GM12878 (cell line): ENCODE data around the gene CYP1A1. TPM values are rescaled to one million over a fixed set of nuclear protein-coding genes. Genes with fewer than 3 reads are reported as not detected.

Experiments
- ATAC-seq: fragments of 200-7000 bp; cut with Tn5 transposase; 3 replicates; pipeline ENCODE4 v1.9.1; 2020; ENCODE audit warnings: mild to moderate bottlenecking, moderate library complexity
- BruUV-seq: library from RNA; stranded (reverse); fragments of 400-500 nt; replicated peaks from 2 replicates; lab custom pipeline; 2021; lab: Mats Ljungman, UMichigan
- CTCF ChIA-PET: fragments of 300-600 bp; sonication (Branson Sonifier 250); formaldehyde crosslinking; extraction: SDS; loops from one replicate; lab custom pipeline; 2021; ENCODE audit warnings: inconsistent platforms; lab: Yijun Ruan, JAX
- POLR2A ChIA-PET: fragments of 350-600 bp; formaldehyde crosslinking; extraction: SDS; loops from one replicate; lab custom pipeline; 2021; ENCODE audit warnings: inconsistent platforms; lab: Charles Lee
- RAD21 ChIA-PET: fragments of 300-600 bp; sonication (Branson Sonifier 250); formaldehyde crosslinking; loops from one replicate; lab custom pipeline; 2023; ENCODE audit warnings: antibody characterized with exemption; ENCODE audit not compliant: unreplicated experiment; lab: Charles Lee
- SMC1A ChIA-PET: fragments of 300-600 bp; sonication (Branson Sonifier 250); formaldehyde crosslinking; loops from one replicate; lab custom pipeline; 2023; ENCODE audit not compliant: unreplicated experiment, uncharacterized antibody; lab: Charles Lee
- DNase-seq: peaks from one replicate; pipeline ENCODE4 v3.0.0-alpha.2; 2011; ENCODE audit warnings: low read depth, low spot score
- FAIRE-seq: peaks from 3 replicates; lab custom pipeline; 2011; peaks lifted over from hg19 to GRCh38; lab: Jason Lieb, UNC
- H2AFZ ChIP-seq: 2 replicates; pipeline ENCODE4 v1.6.0; 2011; ENCODE audit warnings: low read depth, low read length, control low read depth; ENCODE audit not compliant: control insufficient read depth
- H3K27ac ChIP-seq: 2 replicates; pipeline ENCODE4 v1.5.1; 2011; ENCODE audit warnings: control low read depth; ENCODE audit not compliant: control insufficient read depth, insufficient read depth
- H3K27me3 ChIP-seq, 2 experiments: replicated peaks in 1 of 2; 2 replicates each; pipeline versions ENCODE4 v1.6.0 to v1.6.1; 2011; ENCODE audit warnings: low read length in 1 of 2; ENCODE audit not compliant: control insufficient read depth in 2 of 2, insufficient read depth in 2 of 2
- H3K36me3 ChIP-seq, 2 experiments: 2 replicates each; pipeline ENCODE4 v1.5.1; 2011; ENCODE audit warnings: low read length in 1 of 2; ENCODE audit not compliant: control insufficient read depth in 2 of 2, insufficient read depth in 2 of 2
- H3K4me1 ChIP-seq: 2 replicates; pipeline ENCODE4 v1.6.1; 2011; ENCODE audit warnings: mild to moderate bottlenecking, low read length, moderate library complexity, mixed read lengths; ENCODE audit not compliant: control insufficient read depth, insufficient read depth
- H3K4me2 ChIP-seq: 2 replicates; pipeline ENCODE4 v1.6.0; 2011; ENCODE audit warnings: control low read depth; ENCODE audit not compliant: control insufficient read depth, insufficient read depth
- H3K4me3 ChIP-seq: fragments of 200-600 bp; sonication (generic); 2 replicates; pipeline ENCODE4 v1.5.1; 2016
- H3K79me2 ChIP-seq: 2 replicates; pipeline ENCODE4 v1.6.0; 2011; ENCODE audit warnings: low read length; ENCODE audit not compliant: control insufficient read depth, insufficient read depth
- H3K9ac ChIP-seq: 2 replicates; pipeline ENCODE4 v1.8.0; 2011; ENCODE audit warnings: low read length, control low read depth, mixed read lengths; ENCODE audit not compliant: control insufficient read depth, insufficient read depth
- H3K9me3 ChIP-seq: replicated peaks from 3 replicates; pipeline ENCODE4 v1.5.1; 2011; ENCODE audit warnings: mild to moderate bottlenecking, low read length; ENCODE audit not compliant: control insufficient read depth, insufficient read depth
- H4K20me1 ChIP-seq: 2 replicates; pipeline ENCODE4 v1.6.0; 2011; ENCODE audit not compliant: control insufficient read depth, insufficient read depth
- NR2C1 ChIP-seq: fragments of 450-650 bp; IDR thresholded peaks from 2 replicates; pipeline ENCODE4 v1.6.1; 2017; ENCODE audit warnings: antibody characterized with exemption, mild to moderate bottlenecking, moderate library complexity
- SMAD5 ChIP-seq: IDR thresholded peaks from 2 replicates; pipeline ENCODE4 v1.6.1; 2016; ENCODE audit warnings: antibody characterized with exemption, low read depth
- SMC3 ChIP-seq: IDR thresholded peaks from 2 replicates; pipeline ENCODE4 v1.6.1; 2011; ENCODE audit warnings: low read length, improper control_type of control experiment, borderline replicate concordance
- SUPT20H ChIP-seq: IDR thresholded peaks from 2 replicates; pipeline ENCODE4 v1.6.1; 2011; ENCODE audit warnings: low read depth, mild to moderate bottlenecking, low read length, moderate library complexity, borderline replicate concordance; ENCODE audit not compliant: control insufficient read depth
- USF1 ChIP-seq: IDR thresholded peaks from 2 replicates; pipeline ENCODE4 v1.6.1; 2011; ENCODE audit warnings: borderline replicate concordance, low read depth, mild to moderate bottlenecking, moderate library complexity, mixed read lengths, low read length; ENCODE audit not compliant: insufficient read depth; ENCODE audit errors: extremely low read length
- WGBS: methylation state at CpG from one replicate; pipeline ENCODE4 v1.1.6; 2016; ENCODE audit warnings: low lambda C conversion rate; ENCODE audit not compliant: insufficient replicate concordance, insufficient coverage; ENCODE audit errors: missing lambda C conversion rate; 5-methylcytosine and 5-hydroxymethylcytosine counted together
- in situ Hi-C: fragments of 300-500 bp; cut with MboI; formaldehyde crosslinking; loops from 9 replicates; pipeline ENCODE4 v1.14.3; 2018; ENCODE audit warnings: mixed read lengths
- intact Hi-C: fragments of 100-400 bp; cut with micrococcal nuclease; formaldehyde crosslinking; loops from one replicate; pipeline ENCODE4 v1.14.2; 2022; ENCODE audit not compliant: unreplicated experiment
- polyA plus RNA-seq, 11 experiments: library from polyadenylated mRNA; depleted of rRNA in 4 of 11; unstranded in 6 of 11; stranded (reverse) in 5 of 11; fragments of >200 nt; fragmentation: Nextera tagmentation in 4 of 11; fragmentation: Illumina TruSeq in 1 of 11; extraction: Ambion mirVana in 4 of 11; extraction: Trizol in 1 of 11; gene quantifications; 1 replicate in 1 of 11; 2 replicates in 10 of 11; pipeline versions ENCODE4 v1.2.1 to v1.2.3, GENCODE V29; 2011 to 2016; ENCODE audit warnings: inconsistent platforms in 2 of 11, missing spikeins in 2 of 11, low read depth in 1 of 11
- total RNA-seq, 4 experiments: library from RNA; depleted of rRNA in 3 of 4; stranded (reverse); fragments of >200 nt in 3 of 4; fragmentation: Illumina TruSeq in 1 of 4; extraction: Trizol in 1 of 4; gene quantifications; 2 replicates each; pipeline versions ENCODE4 v1.2.1 to v1.2.3, GENCODE V29; 2013 to 2021
- TF ChIP-seq, protein P1 (sequence below): fragments of 450-650 bp; IDR thresholded peaks from 2 replicates; pipeline ENCODE4 v1.6.1; 2017; ENCODE audit warnings: mild to moderate bottlenecking, moderate library complexity
- TF ChIP-seq, protein P2 (sequence below): IDR thresholded peaks from 2 replicates; pipeline ENCODE4 v1.6.1; 2012; ENCODE audit warnings: low read length, inconsistent platforms

Gene CYP1A1
- total and polyA plus RNA-seq, 10 of the 15 experiments (the other 5 are each of a cell fraction or from before 2014, with no cell fraction given): 0.04 to 0.71 (median 0.07) TPM; not detected in 4

DNA sequence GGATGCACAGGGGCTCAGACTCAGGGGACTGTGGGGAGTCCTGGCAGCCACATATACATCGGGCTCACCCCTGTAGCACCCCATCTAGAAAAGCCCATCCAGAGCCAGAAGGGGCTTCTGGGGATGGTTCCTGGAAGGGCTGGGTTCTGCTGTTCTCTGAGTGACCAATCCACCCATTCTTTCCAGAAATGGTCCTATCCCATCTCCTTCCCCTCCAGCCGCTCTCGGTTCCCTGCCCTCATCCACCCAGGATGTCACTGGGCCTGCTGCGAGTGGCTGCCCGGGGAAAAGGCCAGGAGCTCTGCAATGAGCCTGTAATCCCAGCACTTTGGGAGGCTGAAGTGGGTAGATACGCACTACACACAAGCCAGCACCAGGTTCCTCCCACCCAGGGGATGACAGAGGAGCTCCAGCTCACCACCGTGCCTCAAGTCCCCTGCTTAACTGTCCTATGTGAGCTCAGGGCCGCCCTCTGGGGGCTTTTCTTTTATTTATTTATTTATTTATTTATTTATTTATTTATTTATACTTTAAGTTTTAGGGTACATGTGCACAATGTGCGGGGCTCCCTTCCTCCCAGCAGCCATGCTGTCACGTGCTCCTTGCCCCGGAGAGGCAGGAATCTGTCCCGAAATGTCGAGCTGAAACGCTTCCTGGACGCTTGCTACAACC lies 42.9 kb upstream of the CYP1A1 start:
- BruUV-seq: no TSS peak
- Histone ChIP-seq H3K9ac (no peak overlapping the region), H3K27me3 (no peaks in the 10 kb centered on the region), H3K27ac (no peak overlapping the region), H4K20me1 (no peaks in the 10 kb centered on the region), H3K4me1 (peaks cover 6% of the 10 kb centered on the region), H3K79me2 (no peaks in the 10 kb centered on the region), H2AFZ (no peak overlapping the region)
- intact Hi-C loops: no loop called here
- DNase-seq (no peak), ATAC-seq (no peak), FAIRE-seq (no peak)
- WGBS: 30% methylated on average over 15 of the region's 15 CpGs
- TF ChIP-seq USF1 (no peak), SUPT20H (no peak), SMC3 (no peak), NR2C1 (no peak), SMAD5 (no peak)
- TF ChIP-seq, protein P1, sequence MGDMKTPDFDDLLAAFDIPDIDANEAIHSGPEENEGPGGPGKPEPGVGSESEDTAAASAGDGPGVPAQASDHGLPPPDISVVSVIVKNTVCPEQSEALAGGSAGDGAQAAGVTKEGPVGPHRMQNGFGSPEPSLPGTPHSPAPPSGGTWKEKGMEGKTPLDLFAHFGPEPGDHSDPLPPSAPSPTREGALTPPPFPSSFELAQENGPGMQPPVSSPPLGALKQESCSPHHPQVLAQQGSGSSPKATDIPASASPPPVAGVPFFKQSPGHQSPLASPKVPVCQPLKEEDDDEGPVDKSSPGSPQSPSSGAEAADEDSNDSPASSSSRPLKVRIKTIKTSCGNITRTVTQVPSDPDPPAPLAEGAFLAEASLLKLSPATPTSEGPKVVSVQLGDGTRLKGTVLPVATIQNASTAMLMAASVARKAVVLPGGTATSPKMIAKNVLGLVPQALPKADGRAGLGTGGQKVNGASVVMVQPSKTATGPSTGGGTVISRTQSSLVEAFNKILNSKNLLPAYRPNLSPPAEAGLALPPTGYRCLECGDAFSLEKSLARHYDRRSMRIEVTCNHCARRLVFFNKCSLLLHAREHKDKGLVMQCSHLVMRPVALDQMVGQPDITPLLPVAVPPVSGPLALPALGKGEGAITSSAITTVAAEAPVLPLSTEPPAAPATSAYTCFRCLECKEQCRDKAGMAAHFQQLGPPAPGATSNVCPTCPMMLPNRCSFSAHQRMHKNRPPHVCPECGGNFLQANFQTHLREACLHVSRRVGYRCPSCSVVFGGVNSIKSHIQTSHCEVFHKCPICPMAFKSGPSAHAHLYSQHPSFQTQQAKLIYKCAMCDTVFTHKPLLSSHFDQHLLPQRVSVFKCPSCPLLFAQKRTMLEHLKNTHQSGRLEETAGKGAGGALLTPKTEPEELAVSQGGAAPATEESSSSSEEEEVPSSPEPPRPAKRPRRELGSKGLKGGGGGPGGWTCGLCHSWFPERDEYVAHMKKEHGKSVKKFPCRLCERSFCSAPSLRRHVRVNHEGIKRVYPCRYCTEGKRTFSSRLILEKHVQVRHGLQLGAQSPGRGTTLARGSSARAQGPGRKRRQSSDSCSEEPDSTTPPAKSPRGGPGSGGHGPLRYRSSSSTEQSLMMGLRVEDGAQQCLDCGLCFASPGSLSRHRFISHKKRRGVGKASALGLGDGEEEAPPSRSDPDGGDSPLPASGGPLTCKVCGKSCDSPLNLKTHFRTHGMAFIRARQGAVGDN: no peak
- TF ChIP-seq, protein P2, sequence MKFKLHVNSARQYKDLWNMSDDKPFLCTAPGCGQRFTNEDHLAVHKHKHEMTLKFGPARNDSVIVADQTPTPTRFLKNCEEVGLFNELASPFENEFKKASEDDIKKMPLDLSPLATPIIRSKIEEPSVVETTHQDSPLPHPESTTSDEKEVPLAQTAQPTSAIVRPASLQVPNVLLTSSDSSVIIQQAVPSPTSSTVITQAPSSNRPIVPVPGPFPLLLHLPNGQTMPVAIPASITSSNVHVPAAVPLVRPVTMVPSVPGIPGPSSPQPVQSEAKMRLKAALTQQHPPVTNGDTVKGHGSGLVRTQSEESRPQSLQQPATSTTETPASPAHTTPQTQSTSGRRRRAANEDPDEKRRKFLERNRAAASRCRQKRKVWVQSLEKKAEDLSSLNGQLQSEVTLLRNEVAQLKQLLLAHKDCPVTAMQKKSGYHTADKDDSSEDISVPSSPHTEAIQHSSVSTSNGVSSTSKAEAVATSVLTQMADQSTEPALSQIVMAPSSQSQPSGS: no peak
- TF ChIP-seq, all 136 proteins: peak for 0
- RAD21 ChIA-PET: interaction anchor here (0.6 to 25.2 kb wide), 18 partner anchors 9 to 390 kb away, joined by 3 to 1186 read pairs (median 4); partner anchors contain the start of genes CLK3 and CSK
- Histone ChIP-seq H3K4me3 (no peak overlapping the region), H3K9me3 (no peaks in the 10 kb centered on the region), H3K4me2 (no peak overlapping the region), H3K36me3 (no peaks in the 10 kb centered on the region)
- in situ Hi-C loops: no loop called here
- CTCF ChIA-PET: interaction anchor here (0.5 to 19.1 kb wide), 41 partner anchors 9 to 516 kb away, joined by 3 to 1288 read pairs (median 5); partner anchors contain the start of genes CPLX3, CSK, FAM219B and ULK3
- SMC1A ChIA-PET: interaction anchor here (0.7 to 17.6 kb wide), 18 partner anchors 9 to 418 kb away, joined by 3 to 811 read pairs (median 4); partner anchors contain the start of gene CSK
- POLR2A ChIA-PET: interaction anchor here (1.0 to 17.5 kb wide), 3 partner anchors 21 to 182 kb away, joined by 3 to 602 read pairs (median 4); partner anchors contain the start of gene CSK
